H9 (cell line): ENCODE measurements around the gene DNAAF5. TPM values are rescaled to one million over a fixed set of nuclear protein-coding genes. Genes with fewer than 3 reads are reported as not detected.

Experiments
- DNase-seq: peaks from one replicate; pipeline ENCODE4 v3.0.0-alpha.2; 2017
- H2AFZ ChIP-seq: one replicate; pipeline ENCODE4 v1.6.1; 2013; ENCODE audit warnings: mild to moderate bottlenecking, low read length, control low read depth, moderate library complexity
- H2AK5ac ChIP-seq: 2 replicates; pipeline ENCODE4 v1.6.1; 2013; ENCODE audit warnings: low read length, control low read depth, mixed read lengths; ENCODE audit not compliant: insufficient read length
- H2BK120ac ChIP-seq: one replicate; pipeline ENCODE4 v1.6.1; 2013; ENCODE audit warnings: low read depth, mild to moderate bottlenecking, low read length, control low read depth, inconsistent platforms; ENCODE audit not compliant: poor library complexity, severe bottlenecking
- H2BK12ac ChIP-seq: 2 replicates; pipeline ENCODE4 v1.6.1; 2013; ENCODE audit warnings: low read length, control low read depth, mixed read lengths, low read depth; ENCODE audit not compliant: insufficient read length
- H2BK15ac ChIP-seq: 2 replicates; pipeline ENCODE4 v1.6.1; 2013; ENCODE audit warnings: low read depth, low read length, control low read depth
- H2BK20ac ChIP-seq: one replicate; pipeline ENCODE4 v1.6.1; 2013; ENCODE audit warnings: low read depth, mild to moderate bottlenecking, low read length, control low read depth, inconsistent platforms; ENCODE audit not compliant: poor library complexity, severe bottlenecking
- H2BK5ac ChIP-seq: 2 replicates; pipeline ENCODE4 v1.6.1; 2013; ENCODE audit warnings: low read length, control low read depth, mixed read lengths; ENCODE audit not compliant: insufficient read length
- H3K14ac ChIP-seq: 2 replicates; pipeline ENCODE4 v1.6.1; 2013; ENCODE audit warnings: low read length, control low read depth; ENCODE audit not compliant: insufficient read depth
- H3K18ac ChIP-seq: 2 replicates; pipeline ENCODE4 v1.6.1; 2013; ENCODE audit warnings: low read depth, mild to moderate bottlenecking, mixed read lengths, low read length, control low read depth; ENCODE audit not compliant: insufficient read length
- H3K23ac ChIP-seq: 2 replicates; pipeline ENCODE4 v1.6.1; 2013; ENCODE audit warnings: low read length, control low read depth, mixed read lengths, low read depth; ENCODE audit not compliant: insufficient read length
- H3K23me2 ChIP-seq: 2 replicates; pipeline ENCODE4 v1.6.1; 2013; ENCODE audit warnings: low read depth, mild to moderate bottlenecking, mixed read lengths, low read length, control low read depth; ENCODE audit not compliant: insufficient read length, poor library complexity, severe bottlenecking
- H3K27ac ChIP-seq: 2 replicates; pipeline ENCODE4 v1.5.1; 2013; ENCODE audit warnings: low read length, control low read depth, mixed read lengths, low read depth; ENCODE audit not compliant: insufficient read length
- H3K27me3 ChIP-seq: 2 replicates; pipeline ENCODE4 v1.6.1; 2013; ENCODE audit warnings: low read length, control low read depth, inconsistent platforms; ENCODE audit not compliant: insufficient read depth
- H3K4ac ChIP-seq: 2 replicates; pipeline ENCODE4 v1.6.1; 2013; ENCODE audit warnings: low read depth, mild to moderate bottlenecking, control low read depth, inconsistent platforms, low read length, moderate library complexity
- H3K4me1 ChIP-seq: 2 replicates; pipeline ENCODE4 v1.6.1; 2013; ENCODE audit warnings: low read length, control low read depth, inconsistent platforms; ENCODE audit not compliant: insufficient read depth
- H3K4me2 ChIP-seq: 2 replicates; pipeline ENCODE4 v1.6.1; 2013; ENCODE audit warnings: low read length, control low read depth, mixed read lengths; ENCODE audit not compliant: insufficient read length, insufficient read depth
- H3K56ac ChIP-seq: 2 replicates; pipeline ENCODE4 v1.6.1; 2013; ENCODE audit warnings: low read depth, mild to moderate bottlenecking, mixed read lengths, low read length, control low read depth; ENCODE audit not compliant: insufficient read length
- H3K79me1 ChIP-seq: 2 replicates; pipeline ENCODE4 v1.6.1; 2013; ENCODE audit warnings: low read depth, mild to moderate bottlenecking, moderate library complexity, low read length, control low read depth, inconsistent platforms; ENCODE audit not compliant: insufficient read depth, poor library complexity, severe bottlenecking
- H3K79me2 ChIP-seq: 2 replicates; pipeline ENCODE4 v1.6.1; 2013; ENCODE audit warnings: low read length, control low read depth, inconsistent platforms; ENCODE audit not compliant: insufficient read depth
- H3K9ac ChIP-seq: 2 replicates; pipeline ENCODE4 v1.6.1; 2013; ENCODE audit warnings: low read length, control low read depth, mixed read lengths; ENCODE audit not compliant: insufficient read length; ENCODE audit errors: extremely low read depth
- H3K9me3 ChIP-seq: one replicate; pipeline ENCODE4 v1.6.1; 2013; ENCODE audit warnings: low read depth, low read length, inconsistent platforms; ENCODE audit not compliant: control insufficient read depth
- H3T11ph ChIP-seq: one replicate; pipeline ENCODE4 v1.6.1; 2013; ENCODE audit warnings: mild to moderate bottlenecking, low read length, control low read depth, inconsistent platforms
- H4K20me1 ChIP-seq: one replicate; pipeline ENCODE4 v1.6.1; 2013; ENCODE audit not compliant: control insufficient read depth, insufficient read length, insufficient read depth
- H4K5ac ChIP-seq: 2 replicates; pipeline ENCODE4 v1.6.1; 2013; ENCODE audit warnings: low read depth, mild to moderate bottlenecking, mixed read lengths, low read length, control low read depth; ENCODE audit not compliant: insufficient read length
- H4K8ac ChIP-seq: replicated peaks from 2 replicates; pipeline ENCODE4 v1.6.1; 2013; ENCODE audit warnings: low read length, control low read depth, mixed read lengths, low read depth; ENCODE audit not compliant: insufficient read length
- H4K91ac ChIP-seq: 2 replicates; pipeline ENCODE4 v1.6.1; 2013; ENCODE audit warnings: low read depth, mild to moderate bottlenecking, moderate library complexity, mixed read lengths, low read length, control low read depth; ENCODE audit not compliant: insufficient read length
- H3K27ac Mint-ChIP-seq, 3 experiments: 2 replicates in 2 of 3; 3 replicates in 1 of 3; pipeline ENCODE4 v1.8.0; 2020 to 2021; ENCODE audit warnings: mixed read lengths in 3 of 3, mild to moderate bottlenecking in 1 of 3, moderate library complexity in 1 of 3
- H3K27me3 Mint-ChIP-seq: 2 replicates; pipeline ENCODE4 v1.8.0; 2021; ENCODE audit warnings: low read depth, mild to moderate bottlenecking, moderate library complexity, mixed read lengths
- H3K36me3 Mint-ChIP-seq, 3 experiments: 2 replicates in 2 of 3; 3 replicates in 1 of 3; pipeline ENCODE4 v1.8.0; 2020 to 2021; ENCODE audit warnings: low read depth in 3 of 3, mixed read lengths in 3 of 3; ENCODE audit not compliant: insufficient read depth in 1 of 3
- H3K4me1 Mint-ChIP-seq, 2 experiments: 2 replicates each; pipeline ENCODE4 v1.8.0; 2020; ENCODE audit warnings: mixed read lengths in 2 of 2
- H3K4me3 Mint-ChIP-seq, 2 experiments: 2 replicates in 1 of 2; 3 replicates in 1 of 2; pipeline ENCODE4 v1.8.0; 2020 to 2021; ENCODE audit warnings: mild to moderate bottlenecking in 2 of 2, mixed read lengths in 2 of 2, moderate library complexity in 1 of 2
- H3K9me3 Mint-ChIP-seq, 2 experiments: 2 replicates in 1 of 2; 3 replicates in 1 of 2; pipeline ENCODE4 v1.8.0; 2020; ENCODE audit warnings: mild to moderate bottlenecking in 2 of 2, mixed read lengths in 2 of 2, moderate library complexity in 1 of 2
- CTCF ChIP-seq: fragments of 200-600 bp; sonication (generic); conservative IDR thresholded peaks from 3 replicates; pipeline ENCODE4 v1.8.0; 2021; ENCODE audit warnings: antibody characterized with exemption, mild to moderate bottlenecking
- WGBS: extraction: QIAGEN DNeasy Blood & Tissue Kit; methylation state at CpG from one replicate; pipeline ENCODE4 v1.1.7; 2013; ENCODE audit warnings: missing lambda C conversion rate, low lambda C conversion rate, mixed read lengths; ENCODE audit not compliant: insufficient read length; ENCODE audit errors: extremely low coverage; 5-methylcytosine and 5-hydroxymethylcytosine counted together
- total RNA-seq: library from RNA; stranded (reverse); gene quantifications from 2 replicates; pipeline ENCODE4 v1.2.1, GENCODE V29; 2021

The DNAAF5 gene
- total RNA-seq, 1 experiment from 2014 or later, result 43.5 TPM

GRCh38 chr7:776992-777727 is 50.7 kb downstream of the DNAAF5 start:
- no peak overlapping the region for H3K18ac ChIP-seq
- H3K4me1 ChIP-seq, result no peaks in the 10 kb centered on the region
- no peak overlapping the region for H4K91ac ChIP-seq
- H3K27me3 ChIP-seq, result no peaks in the 10 kb centered on the region
- no peak overlapping the region for H3K27ac ChIP-seq
- H3K27me3 Mint-ChIP-seq, result no peaks in the 10 kb centered on the region
- no peak overlapping the region for H3K14ac ChIP-seq
- H2BK120ac ChIP-seq, result no peak overlapping the region
- DNase-seq, result no peak
- H4K8ac ChIP-seq, result no peak overlapping the region
- no peak overlapping the region for H4K5ac ChIP-seq
- H2BK15ac ChIP-seq, result no peak overlapping the region
- H2AK5ac ChIP-seq, result no peak overlapping the region
- H3K4me3 Mint-ChIP-seq, result no peak overlapping the region
- no peak overlapping the region for H3K23ac ChIP-seq
- no peak overlapping the region for H3T11ph ChIP-seq
- H3K36me3 Mint-ChIP-seq, result peaks cover 28 to 59% (median 55%) of the 10 kb centered on the region in 3 experiments
- no peaks in the 10 kb centered on the region for H4K20me1 ChIP-seq
- H3K9me3 Mint-ChIP-seq, result no peaks in the 10 kb centered on the region
- H3K56ac ChIP-seq, result no peak overlapping the region
- no peak overlapping the region for H2BK20ac ChIP-seq
- H3K4me2 ChIP-seq, result no peak overlapping the region
- H3K79me2 ChIP-seq, result no peaks in the 10 kb centered on the region
- no peaks in the 10 kb centered on the region for H3K79me1 ChIP-seq
- H3K9ac ChIP-seq, result no peak overlapping the region
- H3K27ac Mint-ChIP-seq, result peak overlapping the region in 2 of 3 experiments; percentile 6 to 92; a peak in 3 of 7 replicates
- TF ChIP-seq CTCF, result no peak
- no peak overlapping the region for H2AFZ ChIP-seq
- H2BK12ac ChIP-seq, result no peak overlapping the region
- no CpG with 5 or more reads among the region's 26 CpGs for WGBS
- no peaks in the 10 kb centered on the region for H3K4me1 Mint-ChIP-seq
- no peaks in the 10 kb centered on the region for H3K23me2 ChIP-seq
- no peak overlapping the region for H2BK5ac ChIP-seq
- H3K9me3 ChIP-seq, result no peaks in the 10 kb centered on the region
- no peak overlapping the region for H3K4ac ChIP-seq
